Parathyroid adenoma (tissue), 2 donors: ENCODE measurements around the gene HTD2.

Experiments used
- H2AFZ ChIP-seq: fragments of 300-600 bp; sonication (generic); one replicate; pipeline ENCODE4 v1.7.0; 2017; ENCODE audit warnings: antibody characterized with exemption, mild to moderate bottlenecking
- H3K27ac ChIP-seq: fragments of 300-600 bp; sonication (generic); one replicate; pipeline ENCODE4 v1.7.0; 2017
- H3K27me3 ChIP-seq: fragments of 300-600 bp; sonication (generic); one replicate; pipeline ENCODE4 v1.7.0; 2017; ENCODE audit warnings: low read length; ENCODE audit not compliant: control insufficient read depth, insufficient read depth
- H3K36me3 ChIP-seq: fragments of 300-600 bp; sonication (generic); one replicate; pipeline ENCODE4 v1.7.0; 2017; ENCODE audit warnings: low read length; ENCODE audit not compliant: control insufficient read depth, insufficient read depth
- H3K4me1 ChIP-seq: fragments of 300-600 bp; sonication (generic); one replicate; pipeline ENCODE4 v1.7.0; 2017; ENCODE audit warnings: control low read depth
- H3K4me2 ChIP-seq: fragments of 300-600 bp; sonication (generic); one replicate; pipeline ENCODE4 v1.7.0; 2017; ENCODE audit warnings: low read length
- H3K4me3 ChIP-seq: fragments of 300-600 bp; sonication (generic); one replicate; pipeline ENCODE4 v1.7.0; 2017; ENCODE audit warnings: low read depth, low read length
- H3K79me2 ChIP-seq: fragments of 300-600 bp; sonication (generic); one replicate; pipeline ENCODE4 v1.7.0; 2017; ENCODE audit warnings: control low read depth
- H3K9ac ChIP-seq: fragments of 300-600 bp; sonication (generic); one replicate; pipeline ENCODE4 v1.7.0; 2017; ENCODE audit warnings: mild to moderate bottlenecking
- H3K9me3 ChIP-seq: fragments of 300-600 bp; sonication (generic); one replicate; pipeline ENCODE4 v1.7.0; 2017; ENCODE audit warnings: low read length; ENCODE audit not compliant: control insufficient read depth
- TF ChIP-seq, protein P1 (sequence below): fragments of 300-600 bp; sonication (generic); IDR thresholded peaks from one replicate; pipeline ENCODE4 v1.7.0; 2017; ENCODE audit warnings: antibody characterized with exemption, mild to moderate bottlenecking
- donor health status: primary hyperparathyroidism.

The HTD2 gene

DNA sequence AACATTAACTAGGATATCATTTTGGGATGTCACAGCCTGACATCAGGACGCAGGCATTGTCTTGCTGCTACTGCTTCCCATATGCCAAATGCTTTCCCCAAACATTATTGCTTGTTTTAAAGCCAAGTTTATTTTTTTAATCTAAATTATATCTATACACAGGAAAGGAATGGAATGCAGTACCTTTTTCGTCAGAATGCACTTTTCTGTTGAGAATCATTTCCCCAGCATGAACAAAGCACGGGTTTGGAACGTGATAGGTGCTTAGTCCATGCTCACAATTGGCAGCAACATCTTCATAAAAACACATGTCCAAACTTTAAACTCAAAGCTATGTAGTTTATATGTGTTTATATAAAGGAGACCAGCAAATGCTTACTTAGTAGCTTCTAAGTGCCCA, 52.5 kb downstream of the HTD2 start:
- Histone ChIP-seq H3K4me1 (peaks cover 4% of the 10 kb centered on the region), H3K27ac (no peak overlapping the region)

DNA sequence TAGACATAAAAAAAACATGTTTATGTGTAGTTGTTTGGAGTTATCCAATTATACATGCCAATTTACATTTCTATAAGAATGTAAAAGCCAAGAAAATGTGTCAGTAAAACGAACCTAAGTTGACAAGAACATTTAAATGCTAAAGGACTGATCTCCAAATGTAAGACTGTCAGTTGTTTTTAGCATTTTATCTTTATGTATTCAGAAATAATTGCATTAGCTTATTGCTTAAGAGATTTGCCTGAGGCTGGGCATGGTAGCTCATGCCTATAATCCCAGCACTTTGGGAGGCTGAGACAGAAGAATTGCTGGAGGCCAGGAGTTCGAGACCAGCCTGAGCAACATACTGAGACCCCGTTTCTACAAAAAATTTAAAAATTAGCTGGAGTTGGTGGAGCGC, 53.3 kb downstream of the HTD2 start:
- Histone ChIP-seq H3K4me2 (no peak overlapping the region), H3K4me3 (no peak overlapping the region), H3K9me3 (no peaks in the 10 kb centered on the region), H3K36me3 (no peaks in the 10 kb centered on the region), H3K79me2 (peaks cover 83% of the 10 kb centered on the region), H3K27me3 (no peaks in the 10 kb centered on the region), H3K4me1 (peaks cover 4% of the 10 kb centered on the region), H3K27ac (no peak overlapping the region), H2AFZ (no peak overlapping the region), H3K9ac (no peak overlapping the region)
- TF ChIP-seq, protein P1, sequence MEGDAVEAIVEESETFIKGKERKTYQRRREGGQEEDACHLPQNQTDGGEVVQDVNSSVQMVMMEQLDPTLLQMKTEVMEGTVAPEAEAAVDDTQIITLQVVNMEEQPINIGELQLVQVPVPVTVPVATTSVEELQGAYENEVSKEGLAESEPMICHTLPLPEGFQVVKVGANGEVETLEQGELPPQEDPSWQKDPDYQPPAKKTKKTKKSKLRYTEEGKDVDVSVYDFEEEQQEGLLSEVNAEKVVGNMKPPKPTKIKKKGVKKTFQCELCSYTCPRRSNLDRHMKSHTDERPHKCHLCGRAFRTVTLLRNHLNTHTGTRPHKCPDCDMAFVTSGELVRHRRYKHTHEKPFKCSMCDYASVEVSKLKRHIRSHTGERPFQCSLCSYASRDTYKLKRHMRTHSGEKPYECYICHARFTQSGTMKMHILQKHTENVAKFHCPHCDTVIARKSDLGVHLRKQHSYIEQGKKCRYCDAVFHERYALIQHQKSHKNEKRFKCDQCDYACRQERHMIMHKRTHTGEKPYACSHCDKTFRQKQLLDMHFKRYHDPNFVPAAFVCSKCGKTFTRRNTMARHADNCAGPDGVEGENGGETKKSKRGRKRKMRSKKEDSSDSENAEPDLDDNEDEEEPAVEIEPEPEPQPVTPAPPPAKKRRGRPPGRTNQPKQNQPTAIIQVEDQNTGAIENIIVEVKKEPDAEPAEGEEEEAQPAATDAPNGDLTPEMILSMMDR, result no peak

More for the DNA sequence above, 52.5 kb downstream of the HTD2 start:
- H3K4me3 ChIP-seq, result no peak overlapping the region
- peaks cover 81% of the 10 kb centered on the region for H3K79me2 ChIP-seq
- TF ChIP-seq, protein P1, result no peak
- no peaks in the 10 kb centered on the region for H3K9me3 ChIP-seq
- H2AFZ ChIP-seq, result no peak overlapping the region
- H3K9ac ChIP-seq, result no peak overlapping the region
- no peak overlapping the region for H3K4me2 ChIP-seq
- no peaks in the 10 kb centered on the region for H3K27me3 ChIP-seq
- no peaks in the 10 kb centered on the region for H3K36me3 ChIP-seq

DNA sequence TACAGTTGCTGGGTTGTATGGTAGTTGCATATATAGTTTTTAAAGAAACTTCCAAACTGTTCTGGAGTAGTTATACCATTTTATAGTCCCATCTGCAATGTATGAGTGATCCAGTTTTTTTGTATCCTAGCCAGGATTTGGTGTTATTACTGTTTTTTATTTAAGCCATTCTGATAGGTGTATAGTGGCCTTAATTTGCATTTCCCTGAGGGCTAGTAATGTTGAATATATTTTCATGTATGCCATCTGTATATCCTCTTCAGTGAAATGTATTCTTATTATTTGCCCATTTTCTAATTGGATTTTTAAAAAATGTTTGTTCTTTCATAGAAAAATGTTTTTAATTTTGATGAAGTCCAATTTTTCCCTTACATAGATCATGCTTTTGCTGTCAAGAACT, 55.5 kb downstream of the HTD2 start:
- Histone ChIP-seq H3K79me2 (peaks cover 70% of the 10 kb centered on the region), H3K36me3 (no peaks in the 10 kb centered on the region), H3K4me2 (no peak overlapping the region), H3K27ac (no peak overlapping the region), H2AFZ (no peak overlapping the region), H3K27me3 (no peaks in the 10 kb centered on the region), H3K4me3 (no peak overlapping the region), H3K9me3 (no peaks in the 10 kb centered on the region), H3K4me1 (peaks cover 5% of the 10 kb centered on the region), H3K9ac (no peak overlapping the region)
- TF ChIP-seq, protein P1, result no peak

DNA sequence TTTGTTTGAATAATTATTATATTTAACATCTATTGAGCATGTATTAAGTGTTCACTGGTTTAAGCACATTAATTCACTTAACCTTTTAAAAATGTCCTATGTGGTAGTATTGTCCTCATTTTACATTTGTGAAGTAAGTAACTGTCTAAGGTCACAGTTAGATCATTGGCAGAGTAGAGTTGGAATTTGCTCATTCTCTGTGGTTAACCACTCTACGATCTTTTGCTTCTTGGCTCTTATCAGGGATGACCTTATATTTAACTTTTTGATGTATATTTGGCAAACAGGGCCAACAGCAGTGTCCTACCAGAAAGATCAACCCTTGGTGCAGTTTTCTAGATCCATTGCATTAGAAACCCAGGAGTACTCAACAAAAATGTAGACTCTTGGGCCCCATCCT, 60.4 kb downstream of the HTD2 start:
- no peak overlapping the region for H3K4me3 ChIP-seq
- TF ChIP-seq, protein P1, result no peak
- no peaks in the 10 kb centered on the region for H3K27me3 ChIP-seq
- no peaks in the 10 kb centered on the region for H3K36me3 ChIP-seq
- no peak overlapping the region for H2AFZ ChIP-seq
- H3K9me3 ChIP-seq, result no peaks in the 10 kb centered on the region
- no peak overlapping the region for H3K4me2 ChIP-seq
- H3K4me1 ChIP-seq, result peaks cover 11% of the 10 kb centered on the region
- H3K27ac ChIP-seq, result no peak overlapping the region
- H3K79me2 ChIP-seq, result peaks cover 31% of the 10 kb centered on the region
- H3K9ac ChIP-seq, result no peak overlapping the region

DNA sequence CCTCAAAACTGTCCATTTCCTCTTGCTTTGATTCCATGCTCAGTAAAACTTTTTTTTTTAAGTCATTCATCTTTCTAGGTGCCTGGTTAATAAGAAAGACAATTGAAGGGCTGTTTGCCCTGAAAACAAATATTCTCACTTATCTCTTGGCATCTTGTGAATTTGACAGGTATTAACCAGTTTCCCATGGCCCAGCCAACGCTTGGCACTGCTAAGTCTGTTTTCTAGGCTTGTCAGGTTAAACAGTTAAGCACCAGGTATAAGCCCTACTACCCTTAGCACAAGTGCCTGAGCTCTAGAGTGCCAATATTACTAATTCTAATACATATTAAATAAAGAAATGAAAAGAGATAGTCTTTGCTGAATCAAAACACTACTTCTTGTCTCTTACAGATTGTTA, 62.7 kb downstream of the HTD2 start:
- H3K79me2 ChIP-seq, result peaks cover 19% of the 10 kb centered on the region

More for the DNA sequence above, 62.7 kb downstream of the HTD2 start:
- H3K4me3 ChIP-seq, result no peak overlapping the region
- no peak overlapping the region for H3K27ac ChIP-seq
- H3K4me2 ChIP-seq, result no peak overlapping the region
- no peaks in the 10 kb centered on the region for H3K36me3 ChIP-seq
- TF ChIP-seq, protein P1, result no peak
- H3K9me3 ChIP-seq, result no peaks in the 10 kb centered on the region
- H3K9ac ChIP-seq, result no peak overlapping the region
- H3K27me3 ChIP-seq, result no peaks in the 10 kb centered on the region
- peaks cover 11% of the 10 kb centered on the region for H3K4me1 ChIP-seq
- no peak overlapping the region for H2AFZ ChIP-seq
